ENCODE measurements around the gene PADI1. TPM values are rescaled to one million over a fixed set of nuclear protein-coding genes. Genes with fewer than 3 reads are reported as not detected.

The PADI1 gene
- total RNA-seq, 1 donor from 2014 or later = not detected

GRCh38 chr1:17295292-17295691, 90.4 kb downstream of the PADI1 start:
- no peak overlapping the region for H3K27ac Mint-ChIP-seq
- no peak overlapping the region for H3K4me3 Mint-ChIP-seq
- TF ChIP-seq CTCF (IDR thresholded peaks at IDR 0.05; ENCODE audit: unreplicated experiment) = no peak
- no peak for DNase-seq (ENCODE audit: low spot score in 2 of 2, unreplicated experiment in 2 of 2)
- H3K4me1 Mint-ChIP-seq = peaks cover 8% of the 10 kb centered on the region
- H3K27me3 Mint-ChIP-seq (ENCODE audit: low read depth) = peaks cover 11% of the 10 kb centered on the region
- no peaks in the 10 kb centered on the region for H3K36me3 Mint-ChIP-seq
- peaks cover 10% of the 10 kb centered on the region for H3K9me3 Mint-ChIP-seq

Small RNAs within 50 kb of the gene (microRNA-seq; reads per million reads assigned to microRNA genes)
- not detected for gene MIR3972

Other genes with a start within 250 kb of the PADI1 start
- gene MFAP2, start 224.5 kb upstream of the PADI1 start, total RNA-seq = 445 to 466 TPM (median 459 TPM) in 3 replicates
- gene ATP13A2, start 193.2 kb upstream of the PADI1 start, total RNA-seq = 54.2 to 57.8 TPM (median 56.9 TPM) in 3 replicates
- gene SDHB, start 151.1 kb upstream of the PADI1 start, total RNA-seq = 43.3 to 48.5 TPM (median 46.5 TPM) in 3 replicates
- 0.49 to 0.62 TPM (median 0.52 TPM) in 3 replicates for gene PADI2, start 85.7 kb upstream of the PADI1 start, total RNA-seq
- gene PADI3, start 44.0 kb downstream of the PADI1 start, total RNA-seq = 0.07 TPM in 1 of 3 replicates, not detected in the others
- not detected in 3 replicates for gene PADI4, start 103.1 kb downstream of the PADI1 start, total RNA-seq
- not detected in 3 replicates for gene PADI6, start 167.1 kb downstream of the PADI1 start, total RNA-seq
- gene RCC2, start 234.5 kb downstream of the PADI1 start, total RNA-seq = 155 to 164 TPM (median 159 TPM) in 3 replicates